Parathyroid adenoma (tissue), 2 donors: Measurements from ENCODE around the gene PLPP6.
A peak's percentile ranks its signal among the peaks of the same experiment; 100 is the strongest.

Experiments
- H2AFZ ChIP-seq: fragments of 300-600 bp; sonication (generic); one replicate; pipeline ENCODE4 v1.7.0; 2017; ENCODE audit warnings: antibody characterized with exemption, mild to moderate bottlenecking
- H3K27ac ChIP-seq: fragments of 300-600 bp; sonication (generic); one replicate; pipeline ENCODE4 v1.7.0; 2017
- H3K27me3 ChIP-seq: fragments of 300-600 bp; sonication (generic); one replicate; pipeline ENCODE4 v1.7.0; 2017; ENCODE audit warnings: low read length; ENCODE audit not compliant: control insufficient read depth, insufficient read depth
- H3K36me3 ChIP-seq: fragments of 300-600 bp; sonication (generic); one replicate; pipeline ENCODE4 v1.7.0; 2017; ENCODE audit warnings: low read length; ENCODE audit not compliant: control insufficient read depth, insufficient read depth
- H3K4me1 ChIP-seq: fragments of 300-600 bp; sonication (generic); one replicate; pipeline ENCODE4 v1.7.0; 2017; ENCODE audit warnings: control low read depth
- H3K4me2 ChIP-seq: fragments of 300-600 bp; sonication (generic); one replicate; pipeline ENCODE4 v1.7.0; 2017; ENCODE audit warnings: low read length
- H3K4me3 ChIP-seq: fragments of 300-600 bp; sonication (generic); one replicate; pipeline ENCODE4 v1.7.0; 2017; ENCODE audit warnings: low read depth, low read length
- H3K79me2 ChIP-seq: fragments of 300-600 bp; sonication (generic); one replicate; pipeline ENCODE4 v1.7.0; 2017; ENCODE audit warnings: control low read depth
- H3K9ac ChIP-seq: fragments of 300-600 bp; sonication (generic); one replicate; pipeline ENCODE4 v1.7.0; 2017; ENCODE audit warnings: mild to moderate bottlenecking
- H3K9me3 ChIP-seq: fragments of 300-600 bp; sonication (generic); one replicate; pipeline ENCODE4 v1.7.0; 2017; ENCODE audit warnings: low read length; ENCODE audit not compliant: control insufficient read depth
- CTCF ChIP-seq: fragments of 300-600 bp; sonication (generic); IDR thresholded peaks from one replicate; pipeline ENCODE4 v1.7.0; 2017; ENCODE audit warnings: antibody characterized with exemption, mild to moderate bottlenecking
- donor health status: primary hyperparathyroidism.

PLPP6 gene

GRCh38 chr9:4662108-4662988 is at the start of gene PLPP6:
Gene PLPP6, plus strand, starts transcription at chr9:4662294. Its CDS starts 82 bp downstream, at chr9:4662376.
- Histone ChIP-seq H3K4me1 (peaks cover 2% of the 10 kb centered on the region), H3K4me3 (peak within 1 kb of the TSS; percentile 77), H2AFZ (peak within 1 kb of the TSS; percentile 91), H3K4me2 (peak within 1 kb of the TSS; percentile 94), H3K27me3 (no peaks in the 10 kb centered on the region), H3K27ac (peak within 1 kb of the TSS; percentile 64), H3K9me3 (no peaks in the 10 kb centered on the region), H3K36me3 (no peaks in the 10 kb centered on the region), H3K9ac (no peak within 1 kb of the TSS), H3K79me2 (no peaks in the 10 kb centered on the region)
- TF ChIP-seq CTCF, result peak; percentile 53

- Histone ChIP-seq H3K4me3 (no peak overlapping the region), H3K4me2 (no peak overlapping the region), H3K79me2 (no peaks in the 10 kb centered on the region), H2AFZ (no peak overlapping the region), H3K4me1 (no peaks in the 10 kb centered on the region), H3K36me3 (no peaks in the 10 kb centered on the region), H3K27me3 (no peaks in the 10 kb centered on the region), H3K9ac (no peak overlapping the region), H3K9me3 (no peaks in the 10 kb centered on the region), H3K27ac (no peak overlapping the region)
- TF ChIP-seq CTCF, result no peak
Observed at GRCh38 chr9:4614627-4615026, 47.5 kb upstream of the PLPP6 start.

- Histone ChIP-seq H3K4me2 (no peak overlapping the region), H2AFZ (no peak overlapping the region)
- no peak for TF ChIP-seq CTCF
Observed at GRCh38 chr9:4615251-4615650, 46.8 kb upstream of the PLPP6 start.

GRCh38 chr9:4615778-4616177 is 46.3 kb upstream of the PLPP6 start:
- no peak overlapping the region for H3K4me3 ChIP-seq
- no peaks in the 10 kb centered on the region for H3K9me3 ChIP-seq
- no peaks in the 10 kb centered on the region for H3K27me3 ChIP-seq
- no peaks in the 10 kb centered on the region for H3K79me2 ChIP-seq
- H3K4me1 ChIP-seq, result no peaks in the 10 kb centered on the region
- no peak overlapping the region for H3K9ac ChIP-seq
- no peak overlapping the region for H3K27ac ChIP-seq
- no peak overlapping the region for H3K4me2 ChIP-seq
- no peak overlapping the region for H2AFZ ChIP-seq
- H3K36me3 ChIP-seq, result no peaks in the 10 kb centered on the region
- no peak for TF ChIP-seq CTCF

More at GRCh38 chr9:4615251-4615650, 46.8 kb upstream of the PLPP6 start:
- H3K79me2 ChIP-seq, result no peaks in the 10 kb centered on the region
- H3K27ac ChIP-seq, result no peak overlapping the region
- no peaks in the 10 kb centered on the region for H3K4me1 ChIP-seq
- H3K27me3 ChIP-seq, result no peaks in the 10 kb centered on the region
- H3K9me3 ChIP-seq, result no peaks in the 10 kb centered on the region
- no peaks in the 10 kb centered on the region for H3K36me3 ChIP-seq
- H3K9ac ChIP-seq, result no peak overlapping the region
- H3K4me3 ChIP-seq, result no peak overlapping the region

- Histone ChIP-seq H3K4me2 (no peak overlapping the region), H3K36me3 (no peaks in the 10 kb centered on the region), H3K9me3 (no peaks in the 10 kb centered on the region), H3K27me3 (no peaks in the 10 kb centered on the region), H3K27ac (no peak overlapping the region), H3K9ac (no peak overlapping the region), H2AFZ (no peak overlapping the region), H3K4me3 (no peak overlapping the region), H3K4me1 (no peaks in the 10 kb centered on the region), H3K79me2 (no peaks in the 10 kb centered on the region)
- TF ChIP-seq CTCF, result no peak
Observed at GRCh38 chr9:4617752-4618151, 44.3 kb upstream of the PLPP6 start.
